Endothelial cell (in vitro differentiated cells): ENCODE results near the gene CRACDL. TPM values are rescaled to one million over a fixed set of nuclear protein-coding genes. Genes with fewer than 3 reads are reported as not detected.

ENCODE experiments used
- DNase-seq: peaks from one replicate; pipeline ENCODE4 v3.0.0; 2021; ENCODE audit warnings: low spot score
- H3K27ac Mint-ChIP-seq: one replicate; pipeline ENCODE4 v1.8.0; 2021; ENCODE audit warnings: mixed read lengths, inconsistent platforms; ENCODE audit not compliant: unreplicated experiment
- H3K27me3 Mint-ChIP-seq: one replicate; pipeline ENCODE4 v1.8.0; 2021; ENCODE audit warnings: mild to moderate bottlenecking, moderate library complexity, mixed read lengths, inconsistent platforms; ENCODE audit not compliant: unreplicated experiment
- H3K36me3 Mint-ChIP-seq: one replicate; pipeline ENCODE4 v1.8.0; 2021; ENCODE audit warnings: mild to moderate bottlenecking, low read depth, mixed read lengths, inconsistent platforms; ENCODE audit not compliant: unreplicated experiment
- H3K4me1 Mint-ChIP-seq: one replicate; pipeline ENCODE4 v1.8.0; 2021; ENCODE audit warnings: mild to moderate bottlenecking, mixed read lengths, inconsistent platforms; ENCODE audit not compliant: unreplicated experiment
- H3K4me3 Mint-ChIP-seq: one replicate; pipeline ENCODE4 v1.8.0; 2021; ENCODE audit warnings: mild to moderate bottlenecking, mixed read lengths, inconsistent platforms; ENCODE audit not compliant: unreplicated experiment
- H3K9me3 Mint-ChIP-seq: one replicate; pipeline ENCODE4 v1.8.0; 2021; ENCODE audit warnings: mixed read lengths, inconsistent platforms; ENCODE audit not compliant: unreplicated experiment
- total RNA-seq: library from RNA; stranded (reverse); fragmentation: NEBNext Ultra II Directional; extraction: Animal tissue kit (Norgen Biotek cat#: 25700); gene quantifications from one replicate; pipeline ENCODE4 v1.2.1, GENCODE V29; 2021; ENCODE audit not compliant: unreplicated experiment
- TF ChIP-seq, protein P1 (sequence below): fragments of 200-600 bp; sonication (generic); IDR thresholded peaks from one replicate; pipeline ENCODE4 v1.5.0; 2021; ENCODE audit warnings: antibody characterized with exemption; ENCODE audit not compliant: unreplicated experiment

CRACDL gene
- total RNA-seq, 1 donor from 2014 or later: 3.3 TPM

DNA sequence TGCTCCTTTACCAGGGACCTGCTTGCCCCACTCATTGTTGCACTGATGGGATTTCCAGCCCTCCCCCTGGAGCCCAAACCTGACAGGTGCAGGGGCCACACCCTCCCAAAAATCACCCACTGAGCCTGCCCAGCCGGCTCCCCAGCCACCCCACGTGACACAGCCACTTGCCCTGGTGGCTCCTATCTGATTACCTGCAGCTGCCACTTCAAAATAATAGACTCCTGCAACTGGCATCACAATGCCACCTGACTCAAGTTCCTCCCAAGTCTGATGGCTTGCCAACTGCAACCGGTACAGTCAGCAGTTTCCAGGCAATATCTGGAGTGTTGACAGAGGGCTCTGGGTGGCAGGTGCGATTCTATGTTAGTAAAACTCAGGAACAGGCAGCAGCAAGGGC lies 66.2 kb downstream of the CRACDL start:
- no peak for DNase-seq
- Mint-ChIP-seq H3K4me3 (no peak overlapping the region), H3K4me1 (no peaks in the 10 kb centered on the region), H3K9me3 (no peaks in the 10 kb centered on the region), H3K27ac (no peak overlapping the region), H3K36me3 (no peaks in the 10 kb centered on the region), H3K27me3 (peaks cover 4% of the 10 kb centered on the region)
- TF ChIP-seq, protein P1, sequence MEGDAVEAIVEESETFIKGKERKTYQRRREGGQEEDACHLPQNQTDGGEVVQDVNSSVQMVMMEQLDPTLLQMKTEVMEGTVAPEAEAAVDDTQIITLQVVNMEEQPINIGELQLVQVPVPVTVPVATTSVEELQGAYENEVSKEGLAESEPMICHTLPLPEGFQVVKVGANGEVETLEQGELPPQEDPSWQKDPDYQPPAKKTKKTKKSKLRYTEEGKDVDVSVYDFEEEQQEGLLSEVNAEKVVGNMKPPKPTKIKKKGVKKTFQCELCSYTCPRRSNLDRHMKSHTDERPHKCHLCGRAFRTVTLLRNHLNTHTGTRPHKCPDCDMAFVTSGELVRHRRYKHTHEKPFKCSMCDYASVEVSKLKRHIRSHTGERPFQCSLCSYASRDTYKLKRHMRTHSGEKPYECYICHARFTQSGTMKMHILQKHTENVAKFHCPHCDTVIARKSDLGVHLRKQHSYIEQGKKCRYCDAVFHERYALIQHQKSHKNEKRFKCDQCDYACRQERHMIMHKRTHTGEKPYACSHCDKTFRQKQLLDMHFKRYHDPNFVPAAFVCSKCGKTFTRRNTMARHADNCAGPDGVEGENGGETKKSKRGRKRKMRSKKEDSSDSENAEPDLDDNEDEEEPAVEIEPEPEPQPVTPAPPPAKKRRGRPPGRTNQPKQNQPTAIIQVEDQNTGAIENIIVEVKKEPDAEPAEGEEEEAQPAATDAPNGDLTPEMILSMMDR: no peak

DNA sequence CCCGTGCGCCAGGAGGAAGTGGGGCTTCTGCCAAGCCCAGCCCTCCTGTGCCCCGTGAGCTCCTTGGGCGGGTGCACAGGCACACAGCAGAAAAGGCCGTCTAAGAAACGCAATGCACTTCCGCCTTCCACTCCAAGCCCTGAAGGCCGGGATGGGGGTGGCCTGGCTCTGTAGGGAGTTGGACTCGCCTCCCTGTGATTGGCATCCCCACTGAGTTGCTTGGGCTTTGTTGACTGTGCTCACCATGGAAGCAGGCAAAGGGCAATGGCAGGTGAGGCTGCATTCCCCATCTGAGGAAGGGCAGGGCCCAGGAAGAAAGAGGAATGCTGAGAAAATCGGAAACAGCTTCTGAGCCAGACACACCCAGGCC lies 66.8 kb downstream of the CRACDL start:
- Mint-ChIP-seq H3K4me3 (no peak overlapping the region), H3K4me1 (no peaks in the 10 kb centered on the region), H3K36me3 (no peaks in the 10 kb centered on the region), H3K27me3 (peaks cover 4% of the 10 kb centered on the region), H3K27ac (no peak overlapping the region), H3K9me3 (no peaks in the 10 kb centered on the region)
- TF ChIP-seq, protein P1: no peak
- no peak for DNase-seq

DNA sequence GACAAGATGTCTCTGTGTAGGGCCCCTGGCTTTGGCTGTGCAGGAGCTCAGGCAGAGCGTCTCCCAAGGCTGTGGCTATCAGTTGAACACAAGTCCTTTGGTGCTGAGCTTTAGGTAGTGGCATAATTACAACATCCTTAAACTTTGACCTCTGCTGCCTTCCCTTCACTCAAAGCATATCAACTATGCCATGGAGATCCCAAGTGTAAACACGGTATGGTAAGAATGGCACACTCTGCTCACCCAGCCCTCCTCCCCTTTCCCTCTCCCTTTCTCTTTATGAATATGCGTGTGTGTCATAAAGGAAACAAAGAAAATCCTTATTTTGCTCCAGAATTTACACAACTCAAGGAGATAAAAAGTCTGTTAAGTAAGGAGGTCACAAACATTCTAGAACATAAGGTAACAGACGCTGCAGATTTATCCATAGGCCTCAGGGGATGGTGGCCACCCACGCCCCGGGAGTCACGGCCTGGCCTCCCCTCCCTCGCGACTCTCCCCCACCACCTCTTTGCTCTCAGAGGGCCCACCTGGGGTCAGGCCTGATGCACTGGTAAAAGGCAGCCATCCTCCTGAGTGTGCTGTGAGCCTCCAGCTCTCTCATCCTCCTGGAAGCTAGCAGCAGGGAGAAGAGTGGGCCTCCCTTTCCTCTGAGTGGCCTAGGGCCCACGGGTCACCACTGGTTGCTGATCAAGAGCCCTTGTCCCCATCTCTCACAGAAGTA lies 67.3 kb downstream of the CRACDL start:
- no peaks in the 10 kb centered on the region for H3K9me3 Mint-ChIP-seq
- no peak overlapping the region for H3K4me3 Mint-ChIP-seq
- no peaks in the 10 kb centered on the region for H3K36me3 Mint-ChIP-seq
- DNase-seq: no peak
- H3K27me3 Mint-ChIP-seq: peaks cover 4% of the 10 kb centered on the region
- H3K27ac Mint-ChIP-seq: no peak overlapping the region
- no peaks in the 10 kb centered on the region for H3K4me1 Mint-ChIP-seq
- TF ChIP-seq, protein P1: no peak

DNA sequence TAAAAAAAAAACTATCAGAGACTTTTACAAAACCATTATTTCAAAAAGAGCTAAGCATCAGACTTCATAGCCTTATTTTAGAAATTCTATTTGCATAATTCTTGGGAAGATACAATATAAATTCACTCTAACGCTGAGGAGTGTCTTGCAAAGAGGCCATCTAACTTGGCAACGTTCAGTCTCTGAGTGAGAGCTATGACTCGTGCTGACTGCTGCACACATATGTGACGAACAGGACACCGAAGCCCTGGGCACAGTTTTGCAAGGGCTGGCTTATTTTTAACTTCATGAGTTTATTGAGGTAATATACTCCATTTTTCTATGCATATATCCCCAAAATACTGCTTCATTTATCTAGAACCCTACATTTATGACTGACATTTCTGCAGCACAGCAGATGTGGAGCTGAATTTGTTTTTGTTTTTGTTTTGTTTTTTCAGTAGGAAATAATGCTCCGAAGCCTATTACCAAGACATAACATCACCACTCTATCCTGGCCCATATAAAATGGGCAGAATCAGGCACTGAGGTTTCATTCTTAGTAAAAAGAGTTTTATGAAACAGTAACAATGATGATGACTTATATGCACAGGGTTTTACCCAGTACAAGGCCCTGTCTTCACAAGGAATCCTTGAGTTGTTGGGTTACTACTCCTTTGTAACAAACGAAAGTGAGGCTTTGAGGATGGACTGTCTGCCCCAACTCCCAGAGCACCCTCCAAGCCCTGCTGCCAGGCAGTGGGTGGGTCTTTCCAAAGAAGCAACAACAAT lies 68.3 kb downstream of the CRACDL start:
- H3K9me3 Mint-ChIP-seq: no peaks in the 10 kb centered on the region
- no peak for DNase-seq
- no peak overlapping the region for H3K27ac Mint-ChIP-seq
- no peak overlapping the region for H3K4me3 Mint-ChIP-seq
- TF ChIP-seq, protein P1: no peak
- H3K4me1 Mint-ChIP-seq: no peaks in the 10 kb centered on the region
- H3K27me3 Mint-ChIP-seq: peaks cover 4% of the 10 kb centered on the region
- no peaks in the 10 kb centered on the region for H3K36me3 Mint-ChIP-seq

DNA sequence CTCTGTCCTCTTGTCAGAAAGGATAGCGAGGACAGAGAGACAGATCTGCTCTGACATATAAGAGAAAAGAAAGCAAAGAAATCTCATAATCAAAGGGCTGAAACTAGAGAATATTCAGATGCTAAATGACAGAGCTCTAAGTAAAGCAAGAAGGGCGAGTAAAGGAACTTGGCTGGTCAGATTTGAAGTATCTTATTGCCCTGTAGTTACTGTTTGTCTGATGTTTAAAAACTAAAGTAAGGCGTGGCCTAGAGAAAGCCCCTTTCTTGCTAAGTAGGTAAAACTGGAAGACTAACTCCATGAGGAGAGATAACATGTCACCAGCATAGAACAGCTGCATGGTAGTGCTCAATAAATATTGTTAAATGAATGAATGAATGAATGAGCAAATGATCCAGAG lies 70.0 kb downstream of the CRACDL start:
- Mint-ChIP-seq H3K4me1 (no peaks in the 10 kb centered on the region), H3K4me3 (no peak overlapping the region), H3K9me3 (no peaks in the 10 kb centered on the region), H3K27ac (no peak overlapping the region), H3K36me3 (no peaks in the 10 kb centered on the region), H3K27me3 (peaks cover 4% of the 10 kb centered on the region)
- TF ChIP-seq, protein P1: no peak
- no peak for DNase-seq
